K562 (cell line): ENCODE results near the gene LIFR.

ENCODE experiments used
- EP300 ChIP-seq: IDR thresholded peaks from 2 replicates; pipeline ENCODE4 v1.6.1; 2012; ENCODE audit warnings: low read length, improper control_type of control experiment
- EZH2 ChIP-seq: IDR thresholded peaks from 2 replicates; pipeline ENCODE4 v1.6.1; 2012; ENCODE audit warnings: low read depth, mild to moderate bottlenecking, inconsistent platforms, low read length, borderline replicate concordance
- JUN ChIP-seq, 2 experiments: sonication (generic) in 1 of 2; formaldehyde crosslinking in 1 of 2; IDR thresholded peaks; 2 replicates each; pipeline versions ENCODE4 v1.6.1 to v1.8.0; 2012 to 2022; ENCODE audit warnings: borderline replicate concordance in 2 of 2, mild to moderate bottlenecking in 2 of 2, improper control_type of control experiment in 1 of 2, low read depth in 1 of 2, low read length in 1 of 2, missing genetic modification reagents in 1 of 2
- NR2C2 ChIP-seq, 2 experiments: fragments of 200-800 bp in 1 of 2; sonication (Bioruptor generic) in 1 of 2; sonication (generic) in 1 of 2; formaldehyde crosslinking in 1 of 2; IDR thresholded peaks; 2 replicates each; pipeline versions ENCODE4 v1.6.1 to v1.8.0; 2016 to 2022; ENCODE audit warnings: mild to moderate bottlenecking in 1 of 2, missing compliant biosample characterization in 1 of 2, missing genetic modification characterization in 1 of 2, missing genetic modification reagents in 1 of 2
- YY1 ChIP-seq, 3 experiments: IDR thresholded peaks; 2 replicates each; pipeline ENCODE4 v1.6.1; 2011; ENCODE audit warnings: low read length in 2 of 3, mild to moderate bottlenecking in 2 of 3, moderate library complexity in 2 of 3, borderline replicate concordance in 1 of 3, control low read depth in 1 of 3, low read depth in 1 of 3; ENCODE audit not compliant: insufficient read depth in 3 of 3, insufficient replicate concordance in 2 of 3, control insufficient read depth in 1 of 3, insufficient read length in 1 of 3; ENCODE audit errors: extremely low read depth in 1 of 3

GRCh38 chr5:38569180-38569579 is 12.7 kb upstream of the LIFR start:
- TF ChIP-seq NR2C2 (CRISPR knock-in tag; IDR thresholded peaks at IDR 0.05) (no peak), NR2C2 (tag; IDR thresholded peaks at IDR 0.05) (no peak), EZH2 (no peak), EP300 (no peak), YY1 (IDR thresholded peaks at IDR 0.05; ENCODE audit: borderline replicate concordance in 1 of 3, control insufficient read depth in 1 of 3, extremely low read depth in 1 of 3, insufficient read depth in 3 of 3, insufficient read length in 1 of 3, insufficient replicate concordance in 2 of 3, low read depth in 1 of 3, low read length in 2 of 3) (no peak), JUN (IDR thresholded peaks at IDR 0.05; ENCODE audit: borderline replicate concordance, low read depth, low read length) (no peak), JUN (CRISPR knock-in tag; IDR thresholded peaks at IDR 0.05; ENCODE audit: borderline replicate concordance) (no peak)
